Thoracic aorta (tissue), 2 donors: ENCODE measurements around the gene PRMT7. TPM values are rescaled to one million over a fixed set of nuclear protein-coding genes. Genes with fewer than 3 reads are reported as not detected.

Experiments
- ATAC-seq: fragments of 150-250 bp; one replicate; pipeline ENCODE4 v1.8.0; 2017; ENCODE audit warnings: low read depth; ENCODE audit not compliant: insufficient number of reproducible peaks, low FRiP score
- DNase-seq: peaks from one replicate; pipeline ENCODE4 v3.0.0-alpha.2; 2020; ENCODE audit warnings: low spot score
- H3K27ac ChIP-seq, 2 donors: fragments of 200-600 bp; sonication (generic); 1 replicate in 1 of 2; 2 replicates in 1 of 2; pipeline ENCODE4 v1.5.1; 2016; ENCODE audit warnings: mild to moderate bottlenecking in 2 of 2, moderate library complexity in 2 of 2
- H3K27me3 ChIP-seq: fragments of 200-600 bp; sonication (generic); replicated peaks from 2 replicates; pipeline ENCODE4 v1.6.0; 2016; ENCODE audit warnings: mild to moderate bottlenecking; ENCODE audit not compliant: insufficient read depth
- H3K36me3 ChIP-seq: fragments of 200-600 bp; sonication (generic); one replicate; pipeline ENCODE4 v1.5.1; 2016
- H3K4me1 ChIP-seq, 2 donors: fragments of 200-600 bp; sonication (generic); 1 replicate in 1 of 2; 2 replicates in 1 of 2; pipeline versions ENCODE4 v1.5.1 to v1.6.0; 2016; ENCODE audit warnings: low read depth in 2 of 2, mild to moderate bottlenecking in 1 of 2; ENCODE audit not compliant: control insufficient read depth in 1 of 2
- H3K4me3 ChIP-seq: fragments of 200-600 bp; sonication (generic); 2 replicates; pipeline ENCODE4 v1.5.1; 2016; ENCODE audit warnings: mild to moderate bottlenecking
- H3K9me3 ChIP-seq: fragments of 200-600 bp; sonication (generic); 2 replicates; pipeline ENCODE4 v1.5.1; 2016
- CTCF ChIP-seq: fragments of 200-600 bp; sonication (generic); IDR thresholded peaks from one replicate; pipeline ENCODE4 v1.5.1; 2019; ENCODE audit warnings: antibody characterized with exemption
- total RNA-seq, 2 donors: library from RNA; depleted of rRNA; stranded (reverse); fragments of >200 nt; gene quantifications; one replicate each; pipeline versions ENCODE4 v1.1.0 to v1.2.3, GENCODE V29; 2016

The PRMT7 gene
- total RNA-seq, 2 donors from 2014 or later: 46.6 to 74.2 TPM

- H3K27me3 ChIP-seq: no peaks in the 10 kb centered on the region
- H3K9me3 ChIP-seq: no peaks in the 10 kb centered on the region
- H3K27ac ChIP-seq: peak overlapping the region; percentile 79 to 83
- ATAC-seq (no peak), DNase-seq (no peak)
- peaks cover 39 to 62% of the 10 kb centered on the region in 2 donors for H3K4me1 ChIP-seq
- H3K36me3 ChIP-seq: peaks cover 36% of the 10 kb centered on the region
- no peak for TF ChIP-seq CTCF
- H3K4me3 ChIP-seq: no peak overlapping the region
Measured at GRCh38 chr16:68289202-68289601, 21.6 kb upstream of the PRMT7 start.

GRCh38 chr16:68289621-68290329, 21.0 kb upstream of the PRMT7 start:
- no peak overlapping the region for H3K4me3 ChIP-seq
- peaks cover 41% of the 10 kb centered on the region for H3K36me3 ChIP-seq
- ATAC-seq (no peak), DNase-seq (no peak)
- H3K27ac ChIP-seq: peak overlapping the region; percentile 79 to 83
- H3K9me3 ChIP-seq: no peaks in the 10 kb centered on the region
- no peak for TF ChIP-seq CTCF
- H3K27me3 ChIP-seq: no peaks in the 10 kb centered on the region
- H3K4me1 ChIP-seq: peaks cover 36 to 57% of the 10 kb centered on the region in 2 donors

- H3K27ac ChIP-seq: peak overlapping the region; percentile 79 to 83
- peaks cover 32 to 52% of the 10 kb centered on the region in 2 donors for H3K4me1 ChIP-seq
- H3K4me3 ChIP-seq: no peak overlapping the region
- H3K36me3 ChIP-seq: peaks cover 42% of the 10 kb centered on the region
- no peak for DNase-seq
- ATAC-seq: no peak
- H3K27me3 ChIP-seq: no peaks in the 10 kb centered on the region
- no peaks in the 10 kb centered on the region for H3K9me3 ChIP-seq
- TF ChIP-seq CTCF: no peak
Measured at GRCh38 chr16:68290450-68290849, 20.4 kb upstream of the PRMT7 start.

- H3K4me1 ChIP-seq: peaks cover 29 to 46% of the 10 kb centered on the region in 2 donors
- ATAC-seq: no peak
- TF ChIP-seq CTCF: no peak
- peak overlapping the region in 1 of 2 donors; percentile 83 for H3K27ac ChIP-seq
- no peak overlapping the region for H3K4me3 ChIP-seq
- DNase-seq: no peak
- H3K36me3 ChIP-seq: peaks cover 50% of the 10 kb centered on the region
- no peaks in the 10 kb centered on the region for H3K27me3 ChIP-seq
- no peaks in the 10 kb centered on the region for H3K9me3 ChIP-seq
Measured at GRCh38 chr16:68291227-68291626, 19.6 kb upstream of the PRMT7 start.

GRCh38 chr16:68292425-68292824, 18.4 kb upstream of the PRMT7 start:
- Histone ChIP-seq H3K4me3 (no peak overlapping the region), H3K9me3 (no peaks in the 10 kb centered on the region), H3K4me1 (peaks cover 24 to 34% of the 10 kb centered on the region in 2 donors), H3K27me3 (no peaks in the 10 kb centered on the region), H3K36me3 (peaks cover 62% of the 10 kb centered on the region), H3K27ac (no peak overlapping the region)
- TF ChIP-seq CTCF: no peak
- ATAC-seq (no peak), DNase-seq (no peak)
